Activated naive CD8-positive, alpha-beta T cell treated with anti-CD3 and anti-CD28 coated beads for 36 hours (primary cell): Measurements from ENCODE around the gene TSC2. TPM values are rescaled to one million over a fixed set of nuclear protein-coding genes. Genes with fewer than 3 reads are reported as not detected.
"Not testable (repeated sequence)": the region's sequence is repeated elsewhere in the genome, so short reads cannot be mapped to it uniquely, and the experiment has no call there.

Experiments used
- DNase-seq: peaks from one replicate; pipeline ENCODE4 v3.0.0; 2021
- H3K27ac Mint-ChIP-seq: one replicate; pipeline ENCODE4 v1.8.0; 2022; ENCODE audit warnings: mild to moderate bottlenecking, moderate library complexity, mixed read lengths
- H3K27me3 Mint-ChIP-seq: one replicate; pipeline ENCODE4 v1.8.0; 2022; ENCODE audit warnings: mild to moderate bottlenecking, mixed read lengths
- H3K36me3 Mint-ChIP-seq: one replicate; pipeline ENCODE4 v1.8.0; 2021; ENCODE audit warnings: mild to moderate bottlenecking, mixed read lengths
- H3K4me1 Mint-ChIP-seq: one replicate; pipeline ENCODE4 v1.8.0; 2021; ENCODE audit warnings: mixed read lengths
- H3K4me3 Mint-ChIP-seq: one replicate; pipeline ENCODE4 v1.8.0; 2022; ENCODE audit warnings: mild to moderate bottlenecking, moderate library complexity, mixed read lengths
- H3K9me3 Mint-ChIP-seq: one replicate; pipeline ENCODE4 v1.8.0; 2022; ENCODE audit warnings: mixed read lengths
- total RNA-seq, 2 experiments: library from RNA; stranded (reverse); gene quantifications; one replicate each; pipeline ENCODE4 v1.2.3, GENCODE V29; 2021

The TSC2 gene
- total RNA-seq, 2 experiments from 2014 or later, result 52.3 to 57.5 TPM

DNA sequence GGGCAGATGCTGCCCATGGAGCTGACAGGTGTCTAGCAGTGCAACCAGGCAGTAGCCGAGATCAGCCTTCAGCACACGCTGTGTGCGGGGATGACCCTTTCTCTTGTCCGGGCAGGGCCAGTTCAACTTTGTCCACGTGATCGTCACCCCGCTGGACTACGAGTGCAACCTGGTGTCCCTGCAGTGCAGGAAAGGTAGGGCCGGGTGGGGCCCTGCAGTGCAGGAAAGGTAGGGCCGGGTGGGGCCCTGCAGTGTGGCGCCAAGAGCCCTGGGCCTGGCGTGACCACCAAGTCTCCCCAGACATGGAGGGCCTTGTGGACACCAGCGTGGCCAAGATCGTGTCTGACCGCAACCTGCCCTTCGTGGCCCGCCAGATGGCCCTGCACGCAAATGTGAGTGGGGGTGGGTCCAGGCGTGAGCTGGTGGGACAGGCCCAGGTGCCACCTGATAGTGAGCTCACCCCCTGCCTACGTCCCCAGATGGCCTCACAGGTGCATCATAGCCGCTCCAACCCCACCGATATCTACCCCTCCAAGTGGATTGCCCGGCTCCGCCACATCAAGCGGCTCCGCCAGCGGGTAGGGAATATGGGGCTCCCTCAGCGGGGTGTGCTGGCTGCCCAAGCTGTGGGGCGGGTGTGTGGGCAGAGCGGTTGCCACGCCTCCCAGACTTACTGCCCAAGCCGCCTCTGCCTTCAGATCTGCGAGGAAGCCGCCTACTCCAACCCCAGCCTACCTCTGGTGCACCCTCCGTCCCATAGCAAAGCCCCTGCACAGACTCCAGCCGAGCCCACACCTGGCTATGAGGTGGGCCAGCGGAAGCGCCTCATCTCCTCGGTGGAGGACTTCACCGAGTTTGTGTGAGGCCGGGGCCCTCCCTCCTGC is 40.2 kb downstream of the TSC2 start:
- peaks cover 6% of the 10 kb centered on the region for H3K36me3 Mint-ChIP-seq
- no peak for DNase-seq
- no peaks in the 10 kb centered on the region for H3K9me3 Mint-ChIP-seq
- H3K27ac Mint-ChIP-seq, result no peak overlapping the region
- no peak overlapping the region for H3K4me3 Mint-ChIP-seq
- peaks cover 2% of the 10 kb centered on the region for H3K4me1 Mint-ChIP-seq
- no peaks in the 10 kb centered on the region for H3K27me3 Mint-ChIP-seq

DNA sequence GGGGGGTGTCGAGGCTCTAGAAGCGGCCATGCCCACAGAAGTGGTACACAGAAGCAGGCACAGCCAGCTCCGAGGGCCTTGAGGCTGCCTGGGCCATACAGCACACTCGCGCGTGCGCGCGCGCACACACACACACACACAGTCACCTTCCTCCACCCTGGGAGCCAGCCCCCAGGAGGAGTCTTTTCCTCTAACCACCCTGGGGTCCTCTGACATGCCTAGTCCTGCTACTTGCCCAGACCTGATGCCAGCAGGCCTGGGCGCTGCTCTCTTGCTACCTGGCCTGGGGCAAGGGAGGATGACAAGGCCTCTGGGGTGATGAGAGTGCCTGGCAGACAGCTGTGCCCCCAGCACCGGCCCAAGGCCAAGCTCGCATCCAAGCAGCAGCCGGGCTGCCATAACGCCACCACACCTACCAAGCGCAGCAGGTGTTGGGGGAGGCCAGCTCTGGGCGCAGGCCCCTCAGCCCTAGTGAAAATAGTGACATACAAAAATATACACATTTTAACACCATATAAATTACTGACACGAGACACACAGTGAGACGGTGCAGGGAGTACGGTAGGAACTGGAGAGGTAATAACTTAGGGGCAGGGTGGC is 41.1 kb downstream of the TSC2 start:
- no peak overlapping the region for H3K4me3 Mint-ChIP-seq
- no peaks in the 10 kb centered on the region for H3K9me3 Mint-ChIP-seq
- H3K36me3 Mint-ChIP-seq, result peaks cover 6% of the 10 kb centered on the region
- no peaks in the 10 kb centered on the region for H3K27me3 Mint-ChIP-seq
- no peak overlapping the region for H3K27ac Mint-ChIP-seq
- no peak for DNase-seq
- no peaks in the 10 kb centered on the region for H3K4me1 Mint-ChIP-seq

DNA sequence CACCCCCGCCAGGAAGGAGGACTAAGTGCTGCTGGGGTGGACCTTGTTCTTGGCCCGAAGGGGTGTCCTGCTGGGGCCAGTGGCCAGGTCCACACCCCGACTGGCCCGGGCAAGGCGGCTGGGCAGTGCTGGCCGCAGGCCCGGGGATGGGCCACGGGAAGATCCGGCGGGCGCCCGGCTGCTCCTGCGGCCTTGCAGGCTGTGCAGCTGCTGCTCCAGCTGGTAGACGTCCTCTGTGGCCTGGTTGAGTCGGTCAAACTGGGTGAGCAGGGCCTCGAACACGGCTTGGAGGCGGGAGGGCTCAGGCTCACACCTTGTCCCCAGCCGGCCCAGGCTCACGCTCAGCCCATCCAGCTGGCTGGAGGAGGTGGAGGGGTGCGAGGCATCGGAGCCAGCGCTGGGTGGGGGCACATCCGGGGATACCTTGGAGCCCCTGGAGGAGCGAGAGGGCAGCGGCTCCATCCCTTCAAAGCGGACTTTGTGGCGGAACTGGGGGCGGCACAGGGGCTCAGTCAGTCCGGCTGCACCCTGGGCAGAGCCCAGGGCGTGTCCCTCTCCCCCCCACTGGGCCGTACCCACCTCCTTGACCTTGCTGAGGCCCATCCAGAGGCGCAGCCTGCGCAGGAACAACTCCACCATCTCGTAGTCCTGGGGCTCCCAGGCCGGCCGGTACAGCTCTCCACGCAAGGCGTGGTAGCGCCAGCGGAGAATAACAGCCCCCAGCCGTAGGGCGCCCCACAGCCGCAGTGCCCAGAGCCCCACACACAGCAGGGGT is 42.1 kb downstream of the TSC2 start:
- Mint-ChIP-seq H3K36me3 (peaks cover 6% of the 10 kb centered on the region), H3K27me3 (no peaks in the 10 kb centered on the region), H3K27ac (no peak overlapping the region)

GRCh38 chr16:2090481-2090776 is 42.6 kb downstream of the TSC2 start:
- no peak for DNase-seq
- Mint-ChIP-seq H3K27me3 (no peaks in the 10 kb centered on the region), H3K9me3 (no peaks in the 10 kb centered on the region), H3K4me3 (no peak overlapping the region), H3K27ac (no peak overlapping the region), H3K4me1 (no peaks in the 10 kb centered on the region), H3K36me3 (peaks cover 6% of the 10 kb centered on the region)

More for the DNA sequence above, 42.1 kb downstream of the TSC2 start:
- H3K9me3 Mint-ChIP-seq, result no peaks in the 10 kb centered on the region
- H3K4me3 Mint-ChIP-seq, result no peak overlapping the region
- DNase-seq, result no peak
- no peaks in the 10 kb centered on the region for H3K4me1 Mint-ChIP-seq

DNA sequence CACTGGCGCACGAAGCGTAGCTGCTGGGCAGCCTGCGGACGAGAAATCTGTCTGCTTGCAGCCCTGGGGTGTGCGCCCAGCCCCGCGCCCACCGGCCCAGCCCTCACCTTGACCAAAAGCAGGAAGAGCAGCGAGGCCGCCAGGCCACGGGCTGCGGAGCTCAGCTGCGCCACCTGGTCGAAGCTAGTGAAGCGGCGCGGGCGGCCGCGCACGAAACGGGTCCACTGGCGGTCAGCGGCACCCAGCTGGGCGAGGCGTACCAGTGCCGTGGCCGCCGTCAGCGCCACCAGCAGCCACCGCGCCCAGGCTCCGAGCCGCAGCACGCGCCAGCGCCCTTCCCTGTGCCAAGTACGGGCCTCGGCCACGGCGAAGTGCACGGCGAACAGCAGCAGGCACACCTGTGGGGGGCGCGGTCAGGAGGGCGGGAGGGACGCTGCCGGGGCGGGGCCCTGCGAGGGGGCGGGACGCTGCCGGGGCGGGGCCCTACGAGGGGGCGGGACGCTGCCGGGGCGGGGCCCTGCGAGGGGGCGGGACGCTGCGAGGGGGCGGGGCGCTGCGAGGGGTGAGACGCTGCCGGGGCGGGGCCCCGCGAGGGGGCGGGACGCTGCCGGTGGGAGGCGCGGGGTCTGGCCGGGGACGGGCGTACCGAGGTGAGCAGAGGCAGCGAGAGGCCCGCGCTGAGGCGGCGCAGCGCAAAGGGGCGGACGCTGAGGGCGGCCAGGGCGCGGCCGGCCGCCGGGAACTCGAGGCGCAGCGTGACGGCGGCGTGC is 43.2 kb downstream of the TSC2 start:
- Mint-ChIP-seq H3K9me3 (no peaks in the 10 kb centered on the region), H3K4me1 (no peaks in the 10 kb centered on the region), H3K4me3 (no peak overlapping the region), H3K27ac (no peak overlapping the region), H3K36me3 (peaks cover 6% of the 10 kb centered on the region), H3K27me3 (no peaks in the 10 kb centered on the region)
- peak; percentile 23 for DNase-seq

DNA sequence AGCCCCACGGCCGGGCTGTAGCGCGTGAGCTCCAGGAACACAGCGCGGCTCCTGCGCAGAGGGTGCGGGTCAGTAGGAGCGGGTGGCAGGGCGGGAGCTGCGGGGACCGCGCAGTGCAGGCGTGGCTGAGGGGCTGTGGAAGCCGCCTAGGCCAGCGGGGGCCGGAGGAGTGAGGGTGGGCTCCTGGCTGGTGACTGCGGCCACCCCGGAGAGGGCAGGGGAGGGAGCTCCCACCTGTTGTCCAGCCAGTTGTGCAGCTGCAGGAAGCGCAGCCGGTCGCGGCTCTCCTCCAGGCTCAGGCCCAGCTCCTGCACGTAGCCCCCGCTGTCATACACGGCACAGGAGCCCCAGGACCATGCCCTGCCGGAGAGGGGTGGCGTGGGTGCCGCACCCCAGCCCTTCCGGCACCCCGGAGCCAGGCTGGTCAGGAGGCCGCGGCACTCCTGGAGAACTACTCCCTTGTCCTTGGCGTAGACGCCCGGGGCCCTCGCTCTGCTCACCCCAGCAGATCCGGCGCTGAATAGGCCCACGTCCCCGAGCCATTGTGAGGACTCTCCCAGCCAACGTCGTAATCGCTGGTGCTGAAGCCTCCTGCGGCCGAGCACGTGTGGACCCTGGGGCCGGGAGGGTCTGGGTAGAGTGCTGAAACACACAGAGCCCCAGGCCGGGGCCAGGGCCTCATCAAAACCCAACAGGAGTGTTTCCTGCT is 43.9 kb downstream of the TSC2 start:
- H3K36me3 Mint-ChIP-seq, result peaks cover 6% of the 10 kb centered on the region
- DNase-seq, result no peak
- no peaks in the 10 kb centered on the region for H3K4me1 Mint-ChIP-seq
- no peak overlapping the region for H3K4me3 Mint-ChIP-seq
- H3K27me3 Mint-ChIP-seq, result no peaks in the 10 kb centered on the region
- no peak overlapping the region for H3K27ac Mint-ChIP-seq
- no peaks in the 10 kb centered on the region for H3K9me3 Mint-ChIP-seq

- Mint-ChIP-seq H3K9me3 (no peaks in the 10 kb centered on the region), H3K4me1 (no peaks in the 10 kb centered on the region), H3K27ac (no peak overlapping the region)
These were observed 44.5 kb downstream of the TSC2 start for GRCh38 chr16:2092256-2092620.

GRCh38 chr16:2092866-2093265 is 45.1 kb downstream of the TSC2 start:
- H3K27ac Mint-ChIP-seq, result no peak overlapping the region

More at GRCh38 chr16:2092256-2092620, 44.5 kb downstream of the TSC2 start:
- peaks cover 6% of the 10 kb centered on the region for H3K36me3 Mint-ChIP-seq
- H3K4me3 Mint-ChIP-seq, result no peak overlapping the region
- DNase-seq, result no peak
- H3K27me3 Mint-ChIP-seq, result no peaks in the 10 kb centered on the region

GRCh38 chr16:2093793-2094192 is 46.0 kb downstream of the TSC2 start:
- peaks cover 6% of the 10 kb centered on the region for H3K36me3 Mint-ChIP-seq
- H3K4me1 Mint-ChIP-seq, result no peaks in the 10 kb centered on the region
- DNase-seq, result no peak
- no peaks in the 10 kb centered on the region for H3K9me3 Mint-ChIP-seq
- no peak overlapping the region for H3K27ac Mint-ChIP-seq
- H3K27me3 Mint-ChIP-seq, result no peaks in the 10 kb centered on the region
- no peak overlapping the region for H3K4me3 Mint-ChIP-seq

More at GRCh38 chr16:2092866-2093265, 45.1 kb downstream of the TSC2 start:
- Mint-ChIP-seq H3K9me3 (no peaks in the 10 kb centered on the region), H3K4me3 (no peak overlapping the region), H3K4me1 (no peaks in the 10 kb centered on the region), H3K36me3 (peaks cover 6% of the 10 kb centered on the region), H3K27me3 (no peaks in the 10 kb centered on the region)
- DNase-seq, result no peak

DNA sequence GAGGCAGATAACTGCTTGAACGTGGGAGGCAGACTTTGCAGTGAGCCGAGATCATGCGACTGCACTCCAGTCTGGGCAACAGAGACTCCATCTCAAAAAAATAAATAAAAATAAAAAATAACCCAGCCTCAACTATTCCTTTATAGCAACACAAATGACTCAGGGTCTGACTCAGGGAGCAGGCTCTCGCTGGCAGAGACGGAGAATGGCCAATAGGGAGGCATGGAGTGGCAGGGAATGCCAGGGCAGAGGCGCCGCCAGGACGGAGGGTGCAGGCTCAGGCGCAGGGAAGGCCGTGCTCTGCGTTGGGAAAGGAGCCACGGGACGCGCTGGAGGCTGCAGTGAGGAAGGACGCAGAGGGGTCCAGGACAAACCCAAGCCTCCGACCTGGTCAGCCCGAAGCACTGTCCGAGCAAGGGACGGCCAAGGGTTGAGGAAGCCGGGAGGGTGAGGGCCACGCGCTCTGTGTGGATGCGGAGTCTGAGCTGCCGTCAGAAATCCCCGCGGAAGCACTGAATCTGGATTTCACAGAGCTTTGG is 47.6 kb downstream of the TSC2 start:
- no peak for DNase-seq
- Mint-ChIP-seq H3K27ac (no peak overlapping the region), H3K4me3 (no peak overlapping the region), H3K9me3 (no peaks in the 10 kb centered on the region), H3K27me3 (no peaks in the 10 kb centered on the region), H3K36me3 (no peaks in the 10 kb centered on the region), H3K4me1 (no peaks in the 10 kb centered on the region)

DNA sequence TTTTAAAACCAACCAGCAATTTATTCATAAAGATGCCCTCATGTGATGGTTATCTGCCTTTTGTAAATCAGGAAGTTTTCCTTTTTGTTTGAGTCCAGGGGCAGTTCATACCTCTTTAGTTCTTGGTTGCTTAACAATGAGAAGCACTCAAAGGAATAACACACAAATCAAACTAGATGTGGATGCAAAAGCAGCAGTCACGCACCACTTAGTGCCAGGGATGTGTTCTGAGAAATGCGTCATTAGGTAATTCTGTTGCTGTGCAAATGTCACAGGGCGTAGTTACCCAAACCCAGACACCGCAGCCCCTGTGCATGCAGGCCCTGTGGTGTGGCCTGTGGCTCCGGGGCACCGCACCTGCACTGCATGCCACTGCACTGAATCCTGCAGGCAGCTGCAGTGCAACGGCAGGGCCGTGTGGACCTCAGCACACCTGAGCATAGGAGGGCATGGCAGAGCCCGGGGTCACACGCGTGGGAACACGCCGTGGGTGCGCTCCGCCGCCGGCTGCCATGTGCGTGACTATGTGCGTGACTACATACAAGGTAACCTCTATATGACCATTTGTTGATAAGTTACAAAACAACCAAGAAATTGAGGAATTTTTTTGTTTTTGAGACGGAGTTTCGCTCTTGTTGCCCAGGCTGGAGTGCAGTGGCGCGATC is 48.3 kb downstream of the TSC2 start:
- no peak overlapping the region for H3K4me3 Mint-ChIP-seq

GRCh38 chr16:2096853-2097595 is 49.2 kb downstream of the TSC2 start:
- H3K36me3 Mint-ChIP-seq, result no peaks in the 10 kb centered on the region
- no peaks in the 10 kb centered on the region for H3K9me3 Mint-ChIP-seq
- no peak overlapping the region for H3K4me3 Mint-ChIP-seq
- no peak overlapping the region for H3K27ac Mint-ChIP-seq
- H3K4me1 Mint-ChIP-seq, result no peaks in the 10 kb centered on the region
- DNase-seq, result no peak
- H3K27me3 Mint-ChIP-seq, result no peaks in the 10 kb centered on the region

More for the DNA sequence above, 48.3 kb downstream of the TSC2 start:
- H3K27me3 Mint-ChIP-seq, result no peaks in the 10 kb centered on the region
- H3K4me1 Mint-ChIP-seq, result no peaks in the 10 kb centered on the region
- no peak overlapping the region for H3K27ac Mint-ChIP-seq
- H3K9me3 Mint-ChIP-seq, result no peaks in the 10 kb centered on the region
- H3K36me3 Mint-ChIP-seq, result no peaks in the 10 kb centered on the region
- no peak for DNase-seq

DNA sequence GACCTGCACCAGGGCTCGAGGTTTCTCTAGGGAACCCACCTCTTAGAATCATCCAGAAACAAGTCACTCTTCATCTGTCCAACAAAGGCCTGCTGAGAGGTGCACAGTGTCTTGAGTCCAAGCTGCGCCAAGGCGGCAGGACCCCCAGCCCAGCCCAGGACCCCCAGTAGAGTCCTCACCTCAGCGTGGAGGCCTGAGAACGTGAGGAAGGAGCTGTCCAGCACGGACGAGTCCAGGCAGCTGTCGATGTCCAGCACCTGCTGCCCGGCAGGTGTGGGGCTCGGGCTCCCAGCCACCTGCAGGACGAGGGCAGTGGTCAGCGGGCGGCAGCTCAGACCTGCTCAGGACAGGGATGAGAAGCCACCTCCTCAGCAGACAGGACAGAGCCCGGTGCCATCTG is 49.9 kb downstream of the TSC2 start:
- H3K4me1 Mint-ChIP-seq, H3K27me3 Mint-ChIP-seq, H3K9me3 Mint-ChIP-seq, H3K4me3 Mint-ChIP-seq, H3K36me3 Mint-ChIP-seq, H3K27ac Mint-ChIP-seq, DNase-seq: not testable (repeated sequence)
